Right lobe of liver (tissue), 6 donors: ENCODE measurements around the gene LONP2. TPM values are rescaled to one million over a fixed set of nuclear protein-coding genes. Genes with fewer than 3 reads are reported as not detected.

Source experiments
- ATAC-seq, 4 donors: fragments of 200-7000 bp; cut with Tn5 transposase; one replicate each; pipeline ENCODE4 v1.9.1; 2020; ENCODE audit warnings: mild to moderate bottlenecking in 4 of 4, moderate library complexity in 4 of 4
- DNase-seq, 3 donors: peaks; one replicate each; pipeline ENCODE4 v3.0.0-alpha.2; 2020
- H3K27ac ChIP-seq, 3 donors: fragments of 200-600 bp; one replicate each; pipeline ENCODE4 v1.8.0; 2022
- H3K27me3 ChIP-seq, 2 donors: fragments of 200-600 bp; one replicate each; pipeline ENCODE4 v1.8.0; 2022
- H3K36me3 ChIP-seq, 4 donors: fragments of 200-600 bp; sonication (generic) in 1 of 4; one replicate each; pipeline versions ENCODE4 v1.5.1 to v1.8.0; 2017 to 2022; ENCODE audit warnings: control low read depth in 1 of 4
- H3K4me1 ChIP-seq, 4 donors: fragments of 200-600 bp; sonication (generic) in 1 of 4; one replicate each; pipeline versions ENCODE4 v1.5.1 to v1.8.0; 2017 to 2022; ENCODE audit warnings: control low read depth in 1 of 4
- H3K4me3 ChIP-seq, 3 donors: fragments of 200-600 bp; one replicate each; pipeline ENCODE4 v1.8.0; 2022
- H3K9me3 ChIP-seq, 4 donors: fragments of 200-600 bp; sonication (generic) in 1 of 4; one replicate each; pipeline versions ENCODE4 v1.5.1 to v1.8.0; 2017 to 2022; ENCODE audit warnings: control low read depth in 1 of 4
- CTCF ChIP-seq, 4 donors: fragments of 200-600 bp in 3 of 4; fragments of 450-650 bp in 1 of 4; IDR thresholded peaks; one replicate each; pipeline versions ENCODE4 v1.5.1 to v1.8.0; 2016 to 2022; ENCODE audit warnings: antibody characterized with exemption in 4 of 4, mild to moderate bottlenecking in 2 of 4
- POLR2A ChIP-seq: fragments of 450-650 bp; IDR thresholded peaks from one replicate; pipeline ENCODE4 v1.6.1; 2017; ENCODE audit warnings: antibody characterized with exemption, mild to moderate bottlenecking
- WGBS: methylation state at CpG from one replicate; pipeline ENCODE4 v1.1.6; 2018; ENCODE audit warnings: low coverage, low lambda C conversion rate; ENCODE audit not compliant: insufficient coverage; ENCODE audit errors: missing lambda C conversion rate; 5-methylcytosine and 5-hydroxymethylcytosine counted together
- intact Hi-C, 2 donors: fragments of 100-400 bp; cut with DNase I; formaldehyde crosslinking; loops; one replicate each; pipeline versions ENCODE4 v1.11.2 to v1.14.1; 2022
- total RNA-seq, 6 experiments: library from RNA; depleted of rRNA in 2 of 6; stranded (reverse); fragments of >200 nt in 2 of 6; fragmentation: NEBNext Ultra II Directional in 3 of 6; extraction: Animal tissue kit (Norgen Biotek cat#: 25700) in 3 of 6; gene quantifications; one replicate each; pipeline versions ENCODE4 v1.1.0 to v1.2.4, GENCODE V29; 2016 to 2023
- donor health status: DM: no; HTN: yes; CAD: no.
- donor health status: DM: no; HTN: no; CAD: no.
- donor health status: DM: no; HTN: no; CAD: no.
- donor health status: DM: no; HTN: yes; CAD: no.
- donor health status: DM: no; HTN: yes; CAD: no.

The LONP2 gene
- total RNA-seq, 6 experiments from 2014 or later = 102 to 164 (median 153) TPM

- Histone ChIP-seq H3K4me1 (peaks cover 0 to 46% (median 17%) of the 10 kb centered on the region in 4 donors), H3K4me3 (peak overlapping the region; percentile 52 to 96 (median 74)), H3K27me3 (no peaks in the 10 kb centered on the region), H3K9me3 (no peaks in the 10 kb centered on the region), H3K27ac (peak overlapping the region; percentile 96 to 100 (median 96)), H3K36me3 (no peaks in the 10 kb centered on the region)
- DNase-seq (no peak), ATAC-seq (peak; percentile 24 to 45 (median 36))
- TF ChIP-seq CTCF (IDR thresholded peaks at IDR 0.05) (no peak), POLR2A (peak; percentile 51)
- under 1% methylated on average over 15 of the region's 15 CpGs for WGBS
- intact Hi-C loops = no loop called here
These were observed 139.9 kb downstream of the LONP2 start for GRCh38 chr16:48383877-48384519.

DNA sequence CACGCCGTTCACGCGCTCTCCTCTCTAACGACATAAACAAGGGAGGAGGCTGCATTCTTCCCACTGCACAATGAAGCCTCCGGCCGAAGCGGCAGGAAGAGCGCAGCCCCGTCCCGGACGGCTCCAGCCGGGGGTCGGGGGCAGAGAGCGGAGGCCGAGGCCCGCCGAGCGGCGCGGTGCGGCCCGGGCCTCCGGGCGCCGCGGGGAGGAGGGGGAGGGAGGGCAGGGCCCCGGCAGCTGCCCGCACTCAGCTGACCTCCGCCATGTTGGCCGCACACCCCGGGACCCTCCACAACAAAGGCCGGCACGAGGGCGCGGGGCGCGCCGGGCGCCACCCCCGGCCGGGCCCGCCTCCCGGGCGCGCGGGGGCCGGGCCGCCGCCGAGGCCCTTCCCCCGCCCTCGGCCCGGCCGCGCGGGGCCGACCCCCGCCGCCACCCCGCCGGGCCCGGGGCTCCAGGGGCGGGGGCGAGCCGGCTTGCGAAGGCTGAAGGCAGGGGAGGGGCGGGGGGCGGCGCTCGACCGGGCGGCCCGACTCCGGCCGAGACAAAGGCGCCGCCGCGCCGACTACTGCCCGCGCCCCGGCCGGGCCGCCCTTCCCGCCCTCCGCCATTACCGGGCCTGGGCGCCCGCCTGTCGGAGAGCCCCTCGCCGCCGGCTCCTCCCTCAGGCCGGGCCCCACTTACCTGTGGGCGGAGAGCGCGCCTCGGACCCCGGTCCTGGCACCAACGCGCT is 140.6 kb downstream of the LONP2 start:
- TF ChIP-seq CTCF (IDR thresholded peaks at IDR 0.05) (no peak), POLR2A (no peak)
- ATAC-seq (peak; percentile 47 to 74 (median 60)), DNase-seq (peak; percentile 72 to 79 (median 78))
- H3K27ac ChIP-seq = peak overlapping the region; percentile 99 to 100 (median 99)
- no peaks in the 10 kb centered on the region for H3K36me3 ChIP-seq
- H3K9me3 ChIP-seq = no peaks in the 10 kb centered on the region
- peaks cover 0 to 39% (median 14%) of the 10 kb centered on the region in 4 donors for H3K4me1 ChIP-seq
- intact Hi-C loops = no loop called here
- H3K4me3 ChIP-seq = peak overlapping the region; percentile 79 to 96 (median 91)
- 0% methylated on average over 9 of the region's 103 CpGs for WGBS
- H3K27me3 ChIP-seq = no peaks in the 10 kb centered on the region

GRCh38 chr16:48385253-48386150 is 141.4 kb downstream of the LONP2 start, which contains the start of gene SIAH1:
TSS of gene SIAH1 (minus strand) at chr16:48385413. CDS start at chr16:48362428, 22,985 bp downstream.
- Histone ChIP-seq H3K4me3 (peak within 1 kb of the TSS; percentile 79 to 96 (median 91)), H3K4me1 (peaks cover 0 to 31% (median 13%) of the 10 kb centered on the region in 4 donors), H3K27me3 (no peaks in the 10 kb centered on the region), H3K27ac (peak within 1 kb of the TSS; percentile 99 to 100 (median 99)), H3K36me3 (no peaks in the 10 kb centered on the region), H3K9me3 (no peaks in the 10 kb centered on the region)
- DNase-seq (peak; percentile 88), ATAC-seq (peak; percentile 76 to 87 (median 80))
- 0% methylated on average over 25 of the region's 105 CpGs for WGBS
- TF ChIP-seq CTCF (IDR thresholded peaks at IDR 0.05) (peak in 1 of 4 donors; percentile 13), POLR2A (peak; percentile 98)
- intact Hi-C loops = no loop called here

- no peaks in the 10 kb centered on the region for H3K36me3 ChIP-seq
- H3K4me3 ChIP-seq = no peak overlapping the region
- no peak overlapping the region for H3K27ac ChIP-seq
- TF ChIP-seq POLR2A = no peak
- TF ChIP-seq CTCF (IDR thresholded peaks at IDR 0.05) = no peak
- whole genome bisulfite sequencing = 64% methylated on average over 13 of the region's 17 CpGs
- DNase-seq = no peak
- peaks cover 0 to 19% (median 7%) of the 10 kb centered on the region in 4 donors for H3K4me1 ChIP-seq
- no peak for ATAC-seq
- intact Hi-C loops = no loop called here
- no peaks in the 10 kb centered on the region for H3K9me3 ChIP-seq
- H3K27me3 ChIP-seq = no peaks in the 10 kb centered on the region
These were observed 142.6 kb downstream of the LONP2 start for GRCh38 chr16:48386559-48387312.
